GM21717 (cell line): ENCODE measurements around the gene RAB44.
A peak's percentile ranks its signal among the peaks of the same experiment; 100 is the strongest.

Source experiments
- ATAC-seq: cut with Tn5 transposase; IDR thresholded peaks from one replicate; pipeline ENCODE4 v1.9.1; 2021; ENCODE audit warnings: mild to moderate bottlenecking, moderate library complexity; ENCODE audit not compliant: unreplicated experiment

RAB44 gene

GRCh38 chr6:36765594-36766398 is 68.2 kb downstream of the RAB44 start:
- peak; percentile 67 for ATAC-seq

GRCh38 chr6:36766399-36766945 is 68.8 kb downstream of the RAB44 start:
- no peak for ATAC-seq

GRCh38 chr6:36769183-36769675 is 71.6 kb downstream of the RAB44 start:
- no peak for ATAC-seq

DNA sequence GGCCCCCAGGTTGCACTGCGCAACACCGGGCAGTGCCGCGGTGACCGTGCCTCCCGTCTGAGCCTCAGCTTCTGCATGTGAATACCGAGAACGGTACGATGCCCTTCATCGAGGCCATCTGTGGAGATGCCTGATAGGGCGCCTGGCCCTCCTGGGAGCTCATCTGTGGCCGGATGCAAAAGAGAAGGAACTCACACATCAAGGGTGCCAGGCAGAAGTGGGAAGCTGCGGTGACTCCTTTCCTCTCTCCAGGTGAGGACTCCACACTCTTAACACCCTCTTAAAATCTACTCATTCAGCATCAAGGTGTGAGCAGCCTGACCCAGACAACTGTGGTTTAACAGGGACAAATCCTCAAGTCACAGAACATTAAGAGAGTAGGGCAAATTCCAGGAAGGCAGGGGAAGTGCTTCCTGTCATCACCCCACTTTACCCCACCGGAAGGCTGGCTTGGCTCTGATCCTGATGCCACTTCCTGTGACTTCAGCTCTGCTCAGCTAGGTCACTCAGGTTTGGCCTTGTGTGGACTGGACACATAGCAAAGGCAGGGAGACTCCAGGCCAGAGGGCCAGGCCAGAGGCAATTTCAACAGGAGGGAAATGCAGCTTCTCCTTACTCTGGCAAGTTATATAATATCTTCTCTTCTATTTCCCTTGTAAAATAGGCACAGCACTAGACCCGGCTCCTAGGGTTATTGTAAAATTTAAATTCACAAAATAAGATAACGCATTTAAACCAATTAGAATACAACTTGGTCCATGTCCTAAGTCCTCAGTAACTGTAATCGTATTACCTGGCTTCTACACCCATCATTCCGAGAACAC is 72.3 kb downstream of the RAB44 start:
- no peak for ATAC-seq

- no peak for ATAC-seq
Observed at GRCh38 chr6:36771145-36771544, 73.5 kb downstream of the RAB44 start.

GRCh38 chr6:36772397-36772796 is 74.8 kb downstream of the RAB44 start:
- ATAC-seq, result no peak

DNA sequence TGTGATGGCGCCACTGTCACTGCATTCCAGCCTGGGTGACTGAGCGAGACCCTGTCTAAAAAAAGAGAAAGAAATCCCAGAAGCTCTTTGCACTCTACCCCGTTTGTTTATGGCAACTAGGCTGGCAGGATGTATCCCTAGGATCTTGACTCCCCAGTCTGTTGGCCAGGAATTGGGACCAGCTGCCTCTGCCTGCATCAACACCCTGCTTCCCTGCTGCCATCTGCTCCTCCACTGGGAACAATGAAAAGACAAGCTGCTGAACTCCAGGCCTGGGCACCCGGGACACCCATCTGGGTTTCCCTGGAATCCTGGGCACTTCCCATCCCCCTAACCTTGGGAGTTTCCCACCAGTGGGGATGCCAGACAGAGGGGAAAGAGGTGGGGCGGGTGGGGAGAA is 76.7 kb downstream of the RAB44 start:
- ATAC-seq, result no peak

DNA sequence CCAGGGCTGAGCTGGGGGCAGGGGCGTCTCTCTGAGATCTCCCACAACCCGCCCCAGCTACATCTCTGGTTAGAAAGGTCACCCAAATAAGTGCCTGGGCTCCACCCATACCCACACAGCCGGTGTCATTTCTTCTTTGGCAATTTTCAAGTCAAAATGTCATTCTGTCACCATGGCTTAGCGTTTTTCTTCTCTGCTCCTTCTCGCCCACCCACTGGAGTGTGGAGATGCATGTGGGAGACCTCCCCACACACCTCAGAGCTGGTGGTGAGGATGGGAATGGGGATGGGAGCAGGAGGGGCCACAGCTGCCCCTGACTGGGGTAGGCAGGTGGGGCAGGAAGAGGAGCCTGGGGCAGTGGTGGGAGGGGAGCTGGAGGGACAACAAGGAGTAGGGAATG is 78.5 kb downstream of the RAB44 start:
- ATAC-seq, result no peak

GRCh38 chr6:36777801-36778200 is 80.2 kb downstream of the RAB44 start:
- ATAC-seq, result no peak

DNA sequence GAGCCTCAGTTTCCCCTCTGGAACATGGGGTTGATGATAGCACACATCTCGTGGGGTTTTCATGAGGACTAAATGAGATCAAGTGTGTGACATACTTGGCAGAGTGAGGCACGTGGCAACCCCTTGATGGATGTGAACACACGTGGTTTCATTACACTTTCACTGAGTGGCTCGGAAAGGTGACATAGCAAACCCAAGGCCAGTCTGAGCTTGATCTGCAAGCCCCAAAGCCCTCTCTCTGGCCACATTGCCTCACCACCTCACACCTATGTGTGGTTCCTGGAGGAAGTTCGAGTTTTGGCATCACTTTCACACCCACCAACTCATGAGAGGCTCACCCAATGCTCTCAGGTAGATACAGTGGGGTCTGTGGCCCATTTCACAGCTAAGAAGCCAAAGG is 81.6 kb downstream of the RAB44 start:
- no peak for ATAC-seq

DNA sequence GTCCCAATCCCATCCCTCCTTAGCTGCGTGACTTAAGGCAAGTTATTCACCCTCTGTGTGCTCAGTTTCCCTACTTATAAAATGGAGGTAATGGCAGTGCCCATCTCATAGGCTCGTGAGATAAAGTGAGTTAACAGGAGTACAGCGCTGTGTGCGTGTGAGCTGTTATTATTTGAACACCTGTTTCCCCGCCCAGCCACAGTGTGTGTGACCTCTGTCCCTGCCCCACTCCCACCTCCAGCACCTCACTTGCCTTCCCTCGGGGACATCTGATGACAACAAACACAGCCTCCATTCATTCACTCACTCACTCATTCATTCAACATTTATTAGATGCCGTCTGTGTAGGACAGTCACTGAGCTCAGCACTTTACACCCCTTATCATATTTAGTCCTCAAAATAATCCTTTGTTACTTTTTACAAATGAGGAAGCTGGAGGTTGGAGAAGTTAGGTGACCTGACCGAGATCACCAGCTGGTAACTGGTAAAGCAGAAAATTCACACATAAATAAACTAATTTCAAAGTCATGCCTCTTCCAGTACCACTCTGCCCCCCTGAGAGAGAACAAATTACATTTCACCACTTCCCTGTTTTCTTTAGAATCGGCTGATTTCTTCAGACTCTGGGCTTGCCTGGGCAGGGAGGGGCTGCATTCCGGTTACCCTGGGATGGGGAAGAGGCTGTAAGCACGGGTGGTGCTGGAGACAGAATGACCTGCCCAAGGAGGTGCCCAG is 83.0 kb downstream of the RAB44 start:
- no peak for ATAC-seq

- peak; percentile 48 for ATAC-seq
Observed at GRCh38 chr6:36781669-36782068, 84.0 kb downstream of the RAB44 start.
